Nephron (organoid): ENCODE results near the gene ARID1A.

ENCODE experiments used
- H3K27ac Mint-ChIP-seq, 3 experiments: 2 replicates each; pipeline ENCODE4 v1.8.0; 2020; ENCODE audit warnings: mixed read lengths in 3 of 3, mild to moderate bottlenecking in 2 of 3, moderate library complexity in 1 of 3
- H3K27me3 Mint-ChIP-seq: 2 replicates; pipeline ENCODE4 v1.8.0; 2021; ENCODE audit warnings: low read depth, mild to moderate bottlenecking, moderate library complexity, mixed read lengths
- H3K36me3 Mint-ChIP-seq: 2 replicates; pipeline ENCODE4 v1.8.0; 2020; ENCODE audit warnings: low read depth, mixed read lengths
- H3K4me1 Mint-ChIP-seq: 2 replicates; pipeline ENCODE4 v1.8.0; 2020; ENCODE audit warnings: mixed read lengths
- H3K4me3 Mint-ChIP-seq, 3 experiments: 2 replicates each; pipeline ENCODE4 v1.8.0; 2020; ENCODE audit warnings: mild to moderate bottlenecking in 3 of 3, mixed read lengths in 3 of 3, moderate library complexity in 2 of 3
- H3K9me3 Mint-ChIP-seq: 2 replicates; pipeline ENCODE4 v1.8.0; 2020; ENCODE audit warnings: mixed read lengths
- CTCF ChIP-seq, 3 experiments: fragments of 200-600 bp; sonication (generic); IDR thresholded peaks; one replicate each; pipeline ENCODE4 v1.5.0; 2021; ENCODE audit warnings: antibody characterized with exemption in 3 of 3; ENCODE audit not compliant: unreplicated experiment in 3 of 3

Gene ARID1A

DNA sequence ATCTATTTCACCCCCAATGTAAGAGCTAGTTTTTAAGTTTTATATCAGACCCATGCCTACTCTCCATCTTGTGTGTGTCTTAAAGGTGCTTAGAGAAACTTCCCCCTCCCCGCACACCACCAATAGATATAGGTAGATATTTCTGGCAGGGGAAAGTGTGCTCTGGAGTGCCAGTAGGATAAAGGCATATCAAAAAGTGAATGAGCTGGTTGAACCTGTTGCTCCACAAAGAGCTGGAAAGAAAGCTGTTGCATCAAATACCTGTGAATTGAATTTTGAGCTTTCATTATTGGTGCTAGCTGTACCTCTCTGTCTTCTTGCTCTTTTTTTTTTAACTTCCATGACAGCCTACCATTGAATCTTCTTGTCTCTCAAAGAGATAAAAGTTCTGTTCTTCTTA lies 32.8 kb downstream of the ARID1A start:
- H3K4me3 Mint-ChIP-seq, result no peak overlapping the region
- H3K9me3 Mint-ChIP-seq, result no peaks in the 10 kb centered on the region
- peaks cover 36% of the 10 kb centered on the region for H3K36me3 Mint-ChIP-seq
- no peaks in the 10 kb centered on the region for H3K27me3 Mint-ChIP-seq
- TF ChIP-seq CTCF (IDR thresholded peaks at IDR 0.05; ENCODE audit: unreplicated experiment in 3 of 3), result no peak
- H3K4me1 Mint-ChIP-seq, result peaks cover 55% of the 10 kb centered on the region
- H3K27ac Mint-ChIP-seq, result peak overlapping the region in 1 of 3 experiments; percentile 9

DNA sequence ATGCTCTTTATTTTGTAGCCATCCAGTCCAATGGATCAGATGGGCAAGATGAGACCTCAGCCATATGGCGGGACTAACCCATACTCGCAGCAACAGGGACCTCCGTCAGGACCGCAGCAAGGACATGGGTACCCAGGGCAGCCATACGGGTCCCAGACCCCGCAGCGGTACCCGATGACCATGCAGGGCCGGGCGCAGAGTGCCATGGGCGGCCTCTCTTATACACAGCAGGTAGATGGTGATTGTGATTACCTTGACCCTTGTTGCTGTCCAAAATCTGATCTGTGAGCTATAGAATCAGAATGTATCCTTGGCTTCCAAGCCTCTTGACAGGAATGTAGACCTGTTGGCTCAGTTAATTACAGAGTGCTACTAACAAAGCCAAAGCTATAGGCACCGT lies 33.8 kb downstream of the ARID1A start:
- Mint-ChIP-seq H3K4me1 (peaks cover 45% of the 10 kb centered on the region), H3K4me3 (no peak overlapping the region), H3K9me3 (no peaks in the 10 kb centered on the region), H3K36me3 (peaks cover 45% of the 10 kb centered on the region), H3K27me3 (no peaks in the 10 kb centered on the region), H3K27ac (no peak overlapping the region)
- TF ChIP-seq CTCF (IDR thresholded peaks at IDR 0.05; ENCODE audit: unreplicated experiment in 3 of 3), result no peak

DNA sequence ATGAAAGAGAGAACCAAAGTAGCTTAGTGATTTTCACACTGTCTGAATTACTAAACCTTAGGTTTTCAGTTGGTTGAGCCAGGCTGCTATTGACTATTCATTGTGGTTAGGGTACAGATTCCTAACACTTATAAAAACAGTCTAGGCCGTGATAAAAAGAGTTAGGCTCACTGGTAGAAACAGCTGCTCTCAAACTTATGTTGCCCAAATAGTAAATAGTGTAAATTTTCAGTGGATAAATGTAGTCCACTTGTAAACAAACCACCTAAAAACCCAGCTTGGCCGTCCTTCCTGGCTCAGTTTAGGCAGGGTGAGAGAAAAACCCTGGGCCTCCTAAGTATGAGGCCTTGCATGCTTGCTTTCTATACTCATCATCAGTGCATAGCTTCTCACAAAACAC lies 34.9 kb downstream of the ARID1A start:
- no peak overlapping the region for H3K4me3 Mint-ChIP-seq
- no peaks in the 10 kb centered on the region for H3K9me3 Mint-ChIP-seq
- H3K27me3 Mint-ChIP-seq, result no peaks in the 10 kb centered on the region
- H3K27ac Mint-ChIP-seq, result peak overlapping the region in 2 of 3 experiments; percentile 45 to 47
- H3K4me1 Mint-ChIP-seq, result peaks cover 37% of the 10 kb centered on the region
- peaks cover 52% of the 10 kb centered on the region for H3K36me3 Mint-ChIP-seq
- no peak for TF ChIP-seq CTCF (IDR thresholded peaks at IDR 0.05; ENCODE audit: unreplicated experiment in 3 of 3)

DNA sequence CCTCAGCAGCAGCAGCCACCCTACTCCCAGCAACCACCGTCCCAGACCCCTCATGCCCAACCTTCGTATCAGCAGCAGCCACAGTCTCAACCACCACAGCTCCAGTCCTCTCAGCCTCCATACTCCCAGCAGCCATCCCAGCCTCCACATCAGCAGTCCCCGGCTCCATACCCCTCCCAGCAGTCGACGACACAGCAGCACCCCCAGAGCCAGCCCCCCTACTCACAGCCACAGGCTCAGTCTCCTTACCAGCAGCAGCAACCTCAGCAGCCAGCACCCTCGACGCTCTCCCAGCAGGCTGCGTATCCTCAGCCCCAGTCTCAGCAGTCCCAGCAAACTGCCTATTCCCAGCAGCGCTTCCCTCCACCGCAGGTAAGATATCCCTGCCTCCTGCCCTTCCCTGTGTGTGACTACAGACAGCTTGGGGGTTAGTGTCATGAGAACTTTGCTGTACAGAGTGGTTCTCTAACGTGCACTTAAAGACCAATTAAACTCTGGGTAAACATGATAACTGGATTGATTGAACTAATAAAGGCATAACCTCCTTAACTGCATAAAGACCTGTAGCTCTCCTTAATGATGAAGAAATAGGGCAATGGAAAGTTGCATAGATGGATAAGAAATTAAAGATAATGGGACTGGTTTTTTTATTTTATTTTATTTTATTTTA lies 35.6 kb downstream of the ARID1A start:
- H3K4me1 Mint-ChIP-seq, result peaks cover 34% of the 10 kb centered on the region
- H3K9me3 Mint-ChIP-seq, result no peaks in the 10 kb centered on the region

GRCh38 chr1:26733392-26733791 lies 37.6 kb downstream of the ARID1A start:
- no peaks in the 10 kb centered on the region for H3K27me3 Mint-ChIP-seq
- TF ChIP-seq CTCF (IDR thresholded peaks at IDR 0.05; ENCODE audit: unreplicated experiment in 3 of 3), result no peak

More for the DNA sequence above, 35.6 kb downstream of the ARID1A start:
- Mint-ChIP-seq H3K27ac (peak overlapping the region in 2 of 3 experiments; percentile 45 to 47), H3K27me3 (no peaks in the 10 kb centered on the region), H3K4me3 (peak overlapping the region in 1 of 3 experiments; percentile 18), H3K36me3 (peaks cover 55% of the 10 kb centered on the region)
- TF ChIP-seq CTCF (IDR thresholded peaks at IDR 0.05; ENCODE audit: unreplicated experiment in 3 of 3), result no peak

DNA sequence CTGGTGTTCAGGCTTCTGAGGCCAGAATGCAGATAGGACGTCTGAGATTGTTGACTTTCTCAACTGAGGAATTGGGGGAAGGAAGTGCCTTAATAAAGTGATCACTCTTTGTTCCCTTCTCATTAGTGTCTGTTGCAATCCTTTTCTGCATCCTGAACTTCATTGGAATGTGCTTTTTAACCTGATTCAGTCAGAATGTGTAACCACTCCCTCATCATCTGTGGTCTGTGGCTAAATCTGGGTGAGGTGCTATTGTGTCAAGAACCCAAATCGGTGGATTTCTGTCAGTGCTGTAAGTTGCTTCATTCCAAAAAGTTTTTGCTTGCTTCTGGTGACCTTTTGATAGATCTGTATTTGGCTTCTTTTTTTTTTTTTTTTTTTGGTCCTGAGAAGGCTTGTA lies 38.2 kb downstream of the ARID1A start:
- Mint-ChIP-seq H3K36me3 (peaks cover 71% of the 10 kb centered on the region), H3K4me1 (peaks cover 8% of the 10 kb centered on the region), H3K4me3 (no peak overlapping the region), H3K9me3 (no peaks in the 10 kb centered on the region), H3K27ac (no peak overlapping the region), H3K27me3 (no peaks in the 10 kb centered on the region)
- no peak for TF ChIP-seq CTCF (IDR thresholded peaks at IDR 0.05; ENCODE audit: unreplicated experiment in 3 of 3)

More at GRCh38 chr1:26733392-26733791, 37.6 kb downstream of the ARID1A start:
- H3K4me1 Mint-ChIP-seq, result peaks cover 13% of the 10 kb centered on the region
- no peaks in the 10 kb centered on the region for H3K9me3 Mint-ChIP-seq
- H3K27ac Mint-ChIP-seq, result peak overlapping the region in 1 of 3 experiments; percentile 50
- peaks cover 71% of the 10 kb centered on the region for H3K36me3 Mint-ChIP-seq
- no peak overlapping the region for H3K4me3 Mint-ChIP-seq
